NCI-H774 (cell line): ENCODE data around the gene HNF1B.
A peak's percentile ranks its signal among the peaks of the same experiment; 100 is the strongest.
"Not testable (repeated sequence)": the region's sequence is repeated elsewhere in the genome, so short reads cannot be mapped to it uniquely, and the experiment has no call there.

Experiments
- DNase-seq: peaks from one replicate; lab custom pipeline; 2025; lab: John Stamatoyannopoulos, UW

Gene HNF1B

GRCh38 chr17:37701496-37701898 lies 43.4 kb downstream of the HNF1B start:
- DNase-seq = no peak

GRCh38 chr17:37700881-37701280 lies 44.0 kb downstream of the HNF1B start:
- no peak for DNase-seq

- no peak for DNase-seq
These were observed 45.4 kb downstream of the HNF1B start for GRCh38 chr17:37699285-37699973.

DNA sequence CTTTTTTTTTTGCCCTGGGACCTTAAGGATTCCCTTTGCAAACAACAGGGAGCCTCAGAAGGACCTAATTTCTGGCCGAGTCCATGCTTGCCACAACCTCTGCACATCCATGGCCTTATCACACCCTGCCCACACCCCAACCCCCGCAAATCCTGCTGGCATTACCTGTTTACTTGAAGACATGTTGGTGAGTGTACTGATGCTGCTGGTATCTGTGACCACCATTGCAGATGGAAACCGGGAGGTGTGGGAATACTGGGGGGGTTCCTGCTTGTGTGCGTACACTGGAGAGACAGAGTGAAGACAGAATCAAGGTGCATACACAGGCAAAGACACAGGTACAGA lies 46.0 kb downstream of the HNF1B start:
- DNase-seq = no peak

DNA sequence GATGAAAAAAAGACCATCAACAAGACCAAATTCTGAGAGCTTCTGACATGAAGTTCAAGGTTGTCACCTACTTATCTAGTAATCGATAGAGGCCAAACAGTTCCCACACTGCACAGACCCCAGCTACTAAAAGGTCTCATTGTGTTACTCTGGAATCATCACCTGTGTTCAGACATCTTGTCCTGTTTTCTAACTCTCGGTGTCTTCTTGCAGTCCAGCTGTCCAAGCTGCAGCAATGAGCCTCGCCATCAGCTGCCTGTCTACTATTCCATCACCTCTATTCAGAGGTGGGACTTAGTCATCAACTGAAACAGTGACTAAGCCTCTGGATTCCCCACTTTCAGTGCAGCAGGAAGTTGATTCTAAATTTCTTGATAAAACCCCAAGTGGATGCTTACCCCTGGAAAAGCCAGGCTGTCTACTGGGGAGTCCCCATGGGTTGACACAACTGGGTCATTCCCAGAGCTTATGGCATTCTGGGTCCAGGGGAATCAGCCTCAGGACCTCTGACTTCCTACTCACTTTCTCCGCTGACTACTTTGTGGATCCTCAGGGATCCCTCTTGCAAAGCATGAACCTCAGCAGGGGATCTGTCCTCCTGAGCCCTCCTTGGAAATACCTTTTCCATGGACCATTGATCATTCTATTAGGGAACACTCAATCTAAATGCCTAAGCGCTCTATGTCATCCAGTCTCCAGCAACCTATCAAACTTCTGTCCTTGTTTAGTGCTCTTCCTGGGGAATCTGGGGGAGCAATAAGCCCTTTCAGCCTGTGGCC lies 46.5 kb downstream of the HNF1B start:
- no peak for DNase-seq

- no peak for DNase-seq
These were observed 47.5 kb downstream of the HNF1B start for GRCh38 chr17:37697381-37697780.

DNA sequence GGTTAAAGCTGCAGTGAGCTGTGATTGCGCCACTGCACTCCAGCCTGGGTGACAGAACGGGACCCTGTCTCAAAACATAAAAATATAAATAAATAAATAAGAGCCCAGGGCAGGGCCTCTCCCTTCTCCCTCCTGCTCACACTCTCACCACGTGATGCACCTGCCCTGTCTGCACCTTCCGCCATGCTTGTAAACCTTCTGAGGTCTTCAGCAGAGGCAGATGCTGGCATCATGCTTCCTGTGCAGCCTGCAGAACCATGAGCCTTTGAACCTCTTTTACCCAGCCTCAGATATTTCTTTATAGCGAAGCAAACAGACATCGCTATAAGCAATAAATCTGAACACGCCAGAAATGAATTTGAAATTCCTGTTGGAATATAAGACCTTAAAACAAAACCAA lies 48.5 kb downstream of the HNF1B start:
- DNase-seq = no peak

DNA sequence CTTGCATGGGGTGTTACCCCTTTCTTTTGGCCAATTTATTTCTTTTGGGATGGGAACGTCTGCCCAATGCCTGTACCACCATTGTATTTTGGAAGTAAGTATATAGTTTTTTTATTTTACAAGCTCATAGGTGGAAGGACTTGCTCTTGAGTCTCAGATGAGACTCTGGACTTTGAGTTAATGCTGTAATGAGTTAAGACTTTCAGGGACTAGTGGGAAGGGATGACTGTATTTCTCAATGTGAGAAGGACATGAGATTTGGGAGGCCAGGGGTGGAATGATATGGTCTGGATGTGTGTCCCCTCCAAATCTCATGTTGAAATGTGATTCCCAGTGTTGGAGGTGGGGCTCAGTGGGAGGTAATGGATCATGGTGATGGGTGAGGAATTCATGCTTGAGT lies 49.1 kb downstream of the HNF1B start:
- no peak for DNase-seq

GRCh38 chr17:37694734-37695133 lies 50.1 kb downstream of the HNF1B start:
- no peak for DNase-seq

DNA sequence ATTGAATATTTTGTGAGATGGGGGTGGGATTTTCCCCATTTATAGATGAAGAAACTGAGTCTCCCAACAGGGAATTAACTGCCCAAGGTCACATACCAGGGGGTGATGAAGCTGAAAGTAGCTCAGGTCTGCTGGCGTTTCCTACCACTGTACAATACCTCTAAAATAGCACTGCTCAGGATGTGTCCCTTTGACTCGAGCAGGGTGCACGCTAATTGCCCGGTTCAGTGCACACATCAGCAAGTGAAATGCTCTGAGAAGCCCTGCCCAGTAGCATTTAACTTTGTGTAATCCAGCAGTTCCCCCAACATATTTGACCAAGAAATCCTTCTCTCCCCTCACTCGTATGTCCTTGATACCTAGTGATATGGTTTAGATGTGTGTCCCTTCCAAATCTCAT lies 51.5 kb downstream of the HNF1B start:
- no peak for DNase-seq

DNA sequence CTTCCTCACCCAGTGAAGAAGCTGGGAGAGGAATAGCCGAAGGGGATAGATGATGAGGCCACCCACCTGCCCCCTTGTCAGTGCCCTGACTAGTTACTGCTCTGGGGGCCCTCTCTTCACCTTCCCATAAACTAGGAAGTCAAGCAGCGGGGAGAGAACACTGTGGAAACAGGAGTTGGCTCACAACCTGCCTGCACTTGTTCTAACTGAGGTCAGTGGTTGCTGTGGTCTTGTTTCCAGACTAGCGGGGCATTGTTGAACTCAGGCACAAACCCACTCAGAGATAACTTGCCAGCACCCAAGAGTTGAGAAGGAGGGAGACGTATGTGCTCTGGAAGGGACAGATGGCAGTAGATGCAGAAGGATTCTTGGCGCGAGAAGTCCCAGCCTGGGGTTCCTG lies 53.1 kb downstream of the HNF1B start:
- DNase-seq = no peak

GRCh38 chr17:37689317-37689716 lies 55.5 kb downstream of the HNF1B start:
- DNase-seq = no peak

DNA sequence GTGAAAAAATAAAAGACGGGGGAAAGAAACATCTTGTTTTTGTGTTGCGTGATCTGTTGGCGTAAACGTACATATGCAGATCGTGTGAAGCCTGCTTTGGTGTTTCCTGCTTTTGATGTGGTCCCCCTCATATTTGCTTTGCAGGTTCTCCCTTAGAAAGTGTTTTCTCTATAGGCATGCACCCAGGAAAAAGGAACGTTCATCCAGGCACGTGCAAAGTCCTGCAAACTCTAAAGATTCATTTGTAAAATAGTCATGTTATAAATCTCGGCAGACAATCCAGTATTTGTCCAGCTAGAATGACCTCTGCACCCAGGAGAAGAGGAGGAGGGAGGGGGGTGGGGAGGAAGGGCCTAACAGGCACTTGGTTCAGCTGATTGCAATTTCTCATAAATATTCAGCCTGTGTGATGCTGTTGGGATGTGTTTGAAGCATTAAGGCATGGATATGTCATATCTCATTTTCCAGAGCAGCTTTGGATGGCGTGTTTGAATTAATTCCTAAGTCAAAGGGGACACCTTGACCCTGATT lies 61.3 kb downstream of the HNF1B start:
- DNase-seq = no peak

DNA sequence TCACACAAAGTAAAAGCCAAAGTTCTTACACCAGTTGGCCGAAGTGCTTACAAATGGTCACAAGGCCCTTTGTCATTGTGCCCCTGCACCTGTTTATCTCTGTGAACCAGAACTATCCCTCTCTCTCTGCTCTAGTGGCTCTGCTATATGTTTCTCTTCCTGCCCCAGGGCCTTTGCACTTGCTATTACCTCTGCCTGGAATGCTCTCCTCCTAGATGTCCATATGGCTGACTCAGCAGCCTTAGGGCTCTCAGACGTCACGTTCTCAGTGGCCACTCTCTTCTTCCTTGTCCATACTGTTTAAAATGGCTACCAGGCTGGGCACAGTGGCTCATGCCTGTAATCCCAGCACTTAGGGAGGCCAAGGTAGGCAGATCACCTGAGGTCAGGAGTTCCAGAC lies 62.9 kb downstream of the HNF1B start:
- no peak for DNase-seq

DNA sequence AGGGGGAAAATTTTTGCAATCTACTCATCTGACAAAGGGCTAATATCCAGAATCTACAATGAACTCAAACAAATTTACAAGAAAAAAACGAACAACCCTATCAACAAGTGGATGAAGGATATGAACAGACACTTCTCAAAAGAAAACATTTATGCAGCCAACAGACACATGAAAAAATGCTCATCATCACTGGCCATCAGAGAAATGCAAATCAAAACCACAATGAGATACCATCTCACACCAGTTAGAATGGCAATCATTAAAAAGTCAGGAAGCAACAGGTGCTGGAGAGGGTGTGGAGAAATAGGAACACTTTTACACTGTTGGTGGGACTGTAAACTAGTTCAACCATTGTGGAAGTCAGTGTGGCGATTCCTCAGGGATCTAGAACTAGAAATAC lies 64.9 kb downstream of the HNF1B start:
- not testable (repeated sequence) for DNase-seq

GRCh38 chr17:37678036-37678435 lies 66.8 kb downstream of the HNF1B start:
- DNase-seq = no peak

DNA sequence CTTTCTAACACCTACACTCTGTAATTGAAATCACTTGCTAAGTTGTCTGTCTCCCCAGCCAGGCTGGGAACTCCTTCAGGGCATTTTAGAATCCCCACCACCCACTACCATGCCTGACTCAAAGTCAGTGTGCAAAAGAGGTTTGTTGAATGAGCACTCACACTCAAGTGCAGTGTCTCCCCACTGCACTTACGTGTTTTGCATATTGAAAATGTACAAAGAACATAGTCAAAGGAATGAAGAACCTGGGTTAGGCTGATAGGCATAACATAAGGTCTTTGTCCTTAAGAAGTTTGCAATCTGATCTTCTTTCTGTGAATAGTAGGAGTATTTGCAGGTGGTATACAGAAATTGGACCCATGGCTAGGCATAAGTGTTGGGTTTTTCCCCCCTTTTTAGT lies 67.8 kb downstream of the HNF1B start:
- DNase-seq = no peak

GRCh38 chr17:37676115-37676925 lies 68.5 kb downstream of the HNF1B start:
- no peak for DNase-seq

GRCh38 chr17:37674511-37674910 lies 70.3 kb downstream of the HNF1B start:
- no peak for DNase-seq

- no peak for DNase-seq
These were observed 71.5 kb downstream of the HNF1B start for GRCh38 chr17:37673386-37673785.

- no peak for DNase-seq
These were observed 72.2 kb downstream of the HNF1B start for GRCh38 chr17:37672548-37673078.

GRCh38 chr17:37671824-37672547 lies 72.9 kb downstream of the HNF1B start:
- peak; percentile 44 for DNase-seq
